Measurements from ENCODE around the gene HRH2.
A peak's percentile ranks its signal among the peaks of the same experiment; 100 is the strongest.

Gene HRH2

GRCh38 chr5:175740014-175740413, 82.1 kb downstream of the HRH2 start:
- Histone ChIP-seq H3K27me3 (ENCODE audit: insufficient read depth, poor library complexity, severe bottlenecking) (no peaks in the 10 kb centered on the region), H3K27ac (replicated peaks) (no peak overlapping the region), H3K4me3 (replicated peaks; ENCODE audit: insufficient read depth, low read length) (no peak overlapping the region)
- TF ChIP-seq REST (IDR thresholded peaks at IDR 0.05; ENCODE audit: insufficient replicate concordance, low read depth) (no peak), SPI1 (IDR thresholded peaks at IDR 0.05; ENCODE audit: borderline replicate concordance, low read depth) (no peak), CTCF (IDR thresholded peaks at IDR 0.05; ENCODE audit: insufficient read depth, low read length) (no peak), POLR2AphosphoS5 (IDR thresholded peaks at IDR 0.05; ENCODE audit: low read depth) (no peak), GABPA (IDR thresholded peaks at IDR 0.05; ENCODE audit: low read depth) (no peak)
- no peak for DNase-seq (ENCODE audit: low read depth in 1 of 2, low spot score in 1 of 2)

- Histone ChIP-seq H3K27ac (replicated peaks) (no peak overlapping the region), H3K4me3 (replicated peaks; ENCODE audit: insufficient read depth, low read length) (no peak overlapping the region), H3K27me3 (ENCODE audit: insufficient read depth, poor library complexity, severe bottlenecking) (no peaks in the 10 kb centered on the region)
- peak; percentile 29 to 56 for DNase-seq (ENCODE audit: low read depth in 1 of 2, low spot score in 1 of 2)
- TF ChIP-seq CTCF (IDR thresholded peaks at IDR 0.05; ENCODE audit: insufficient read depth, low read length) = no peak
- peak; percentile 43; the same call in 1 of the 2 replicates for TF ChIP-seq SPI1 (IDR thresholded peaks at IDR 0.05; ENCODE audit: borderline replicate concordance, low read depth)
Observed at GRCh38 chr5:175741556-175741955, 83.7 kb downstream of the HRH2 start.

GRCh38 chr5:175742290-175742994, 84.6 kb downstream of the HRH2 start:
- DNase-seq (ENCODE audit: low read depth in 1 of 2, low spot score in 1 of 2) = no peak
- TF ChIP-seq POLR2AphosphoS5 (IDR thresholded peaks at IDR 0.05; ENCODE audit: low read depth) (no peak), CTCF (IDR thresholded peaks at IDR 0.05; ENCODE audit: insufficient read depth, low read length) (no peak)
- Histone ChIP-seq H3K27me3 (ENCODE audit: insufficient read depth, poor library complexity, severe bottlenecking) (no peaks in the 10 kb centered on the region), H3K27ac (replicated peaks) (no peak overlapping the region), H3K4me3 (replicated peaks; ENCODE audit: insufficient read depth, low read length) (no peak overlapping the region)

- no peak overlapping the region for H3K4me3 ChIP-seq (replicated peaks; ENCODE audit: insufficient read depth, low read length)
- H3K27ac ChIP-seq (replicated peaks) = no peak overlapping the region
- no peak for DNase-seq (ENCODE audit: low read depth in 1 of 2, low spot score in 1 of 2)
- H3K27me3 ChIP-seq (ENCODE audit: insufficient read depth, poor library complexity, severe bottlenecking) = no peaks in the 10 kb centered on the region
- TF ChIP-seq GABPA (IDR thresholded peaks at IDR 0.05; ENCODE audit: low read depth) (no peak), CTCF (IDR thresholded peaks at IDR 0.05; ENCODE audit: insufficient read depth, low read length) (no peak), SPI1 (IDR thresholded peaks at IDR 0.05; ENCODE audit: borderline replicate concordance, low read depth) (no peak), REST (IDR thresholded peaks at IDR 0.05; ENCODE audit: insufficient replicate concordance, low read depth) (peak; percentile 93), POLR2AphosphoS5 (IDR thresholded peaks at IDR 0.05; ENCODE audit: low read depth) (no peak)
Observed at GRCh38 chr5:175743676-175744210, 85.9 kb downstream of the HRH2 start.

All from HL-60 (cell line).